Central memory CD8-positive, alpha-beta T cell (primary cell): ENCODE results near the gene PDXDC1.
A peak's percentile ranks its signal among the peaks of the same experiment; 100 is the strongest.
"Not testable (repeated sequence)": the region's sequence is repeated elsewhere in the genome, so short reads cannot be mapped to it uniquely, and the experiment has no call there.

Experiments used
- ATAC-seq: fragments of 150-1000 bp; cut with Tn5 transposase; replicated peaks from 2 replicates; pipeline ENCODE4 v1.10.0; 2022; ENCODE audit warnings: mild to moderate bottlenecking, moderate FRiP score, moderate number of reproducible peaks; ENCODE audit not compliant: poor library complexity, severe bottlenecking; ENCODE audit errors: extremely low read depth
- DNase-seq, 2 donors: peaks; one replicate each; pipeline ENCODE4 v3.0.0; 2021; ENCODE audit warnings: low spot score in 2 of 2
- H3K27ac Mint-ChIP-seq: one replicate; pipeline ENCODE4 v1.8.0; 2022; ENCODE audit warnings: low read depth, mild to moderate bottlenecking, moderate library complexity, mixed read lengths
- H3K27me3 Mint-ChIP-seq: one replicate; pipeline ENCODE4 v1.8.0; 2022; ENCODE audit warnings: mixed read lengths
- H3K36me3 Mint-ChIP-seq: one replicate; pipeline ENCODE4 v1.8.0; 2022; ENCODE audit warnings: mild to moderate bottlenecking, moderate library complexity, mixed read lengths; ENCODE audit not compliant: insufficient read depth
- H3K4me1 Mint-ChIP-seq: one replicate; pipeline ENCODE4 v1.8.0; 2022; ENCODE audit warnings: mixed read lengths
- H3K4me3 Mint-ChIP-seq: one replicate; pipeline ENCODE4 v1.8.0; 2022; ENCODE audit warnings: mild to moderate bottlenecking, moderate library complexity, mixed read lengths
- H3K9me3 Mint-ChIP-seq: one replicate; pipeline ENCODE4 v1.8.0; 2022; ENCODE audit warnings: mixed read lengths

PDXDC1 gene, protein sequence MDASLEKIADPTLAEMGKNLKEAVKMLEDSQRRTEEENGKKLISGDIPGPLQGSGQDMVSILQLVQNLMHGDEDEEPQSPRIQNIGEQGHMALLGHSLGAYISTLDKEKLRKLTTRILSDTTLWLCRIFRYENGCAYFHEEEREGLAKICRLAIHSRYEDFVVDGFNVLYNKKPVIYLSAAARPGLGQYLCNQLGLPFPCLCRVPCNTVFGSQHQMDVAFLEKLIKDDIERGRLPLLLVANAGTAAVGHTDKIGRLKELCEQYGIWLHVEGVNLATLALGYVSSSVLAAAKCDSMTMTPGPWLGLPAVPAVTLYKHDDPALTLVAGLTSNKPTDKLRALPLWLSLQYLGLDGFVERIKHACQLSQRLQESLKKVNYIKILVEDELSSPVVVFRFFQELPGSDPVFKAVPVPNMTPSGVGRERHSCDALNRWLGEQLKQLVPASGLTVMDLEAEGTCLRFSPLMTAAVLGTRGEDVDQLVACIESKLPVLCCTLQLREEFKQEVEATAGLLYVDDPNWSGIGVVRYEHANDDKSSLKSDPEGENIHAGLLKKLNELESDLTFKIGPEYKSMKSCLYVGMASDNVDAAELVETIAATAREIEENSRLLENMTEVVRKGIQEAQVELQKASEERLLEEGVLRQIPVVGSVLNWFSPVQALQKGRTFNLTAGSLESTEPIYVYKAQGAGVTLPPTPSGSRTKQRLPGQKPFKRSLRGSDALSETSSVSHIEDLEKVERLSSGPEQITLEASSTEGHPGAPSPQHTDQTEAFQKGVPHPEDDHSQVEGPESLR

DNA sequence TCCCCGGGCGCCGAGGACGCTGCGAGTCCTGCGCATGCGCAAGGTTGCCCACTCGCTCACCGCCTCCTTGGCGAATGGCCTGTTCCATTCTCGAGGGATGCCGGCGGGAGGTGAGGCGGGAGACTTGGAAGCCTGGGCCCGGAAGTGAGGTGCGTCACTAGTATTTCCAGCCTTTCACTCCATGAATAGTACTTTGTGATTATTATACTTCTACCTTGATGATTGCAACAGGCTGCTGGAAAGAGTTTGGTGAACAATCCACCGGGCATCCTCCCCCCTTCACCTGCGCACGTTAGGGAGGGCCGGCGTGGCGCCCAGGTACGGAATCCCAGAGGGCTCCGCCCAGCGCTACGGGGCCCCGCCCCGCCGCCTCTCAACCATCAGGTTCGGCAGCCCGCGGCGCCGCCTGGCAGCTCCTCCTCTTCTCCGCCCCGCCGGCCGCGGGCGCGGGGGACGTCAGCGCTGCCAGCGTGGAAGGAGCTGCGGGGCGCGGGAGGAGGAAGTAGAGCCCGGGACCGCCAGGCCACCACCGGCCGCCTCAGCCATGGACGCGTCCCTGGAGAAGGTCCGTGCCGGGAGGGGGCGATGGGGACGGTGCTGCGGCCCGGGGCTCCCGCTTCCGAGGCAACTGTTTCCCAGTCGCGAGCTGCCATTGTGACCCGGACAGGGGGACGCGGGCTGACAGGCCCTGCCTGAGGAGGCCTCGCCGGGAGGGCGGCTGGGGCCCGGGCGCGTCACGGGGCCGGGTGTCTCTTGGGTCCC, at the start of gene PDXDC1:
Gene PDXDC1 (plus strand): TSS at position 371 of the 762 bp plus-strand sequence. CDS start 174 bp downstream, at position 545.
- Mint-ChIP-seq H3K27ac (peak within 1 kb of the TSS; percentile 88), H3K4me3 (peak within 1 kb of the TSS; percentile 89), H3K4me1 (peaks cover 23% of the 10 kb centered on the region), H3K36me3 (peaks cover 12% of the 10 kb centered on the region)
- not testable (repeated sequence) for H3K27me3 Mint-ChIP-seq, H3K9me3 Mint-ChIP-seq
- DNase-seq (peak; percentile 99 to 100), ATAC-seq (peak; percentile 96)

DNA sequence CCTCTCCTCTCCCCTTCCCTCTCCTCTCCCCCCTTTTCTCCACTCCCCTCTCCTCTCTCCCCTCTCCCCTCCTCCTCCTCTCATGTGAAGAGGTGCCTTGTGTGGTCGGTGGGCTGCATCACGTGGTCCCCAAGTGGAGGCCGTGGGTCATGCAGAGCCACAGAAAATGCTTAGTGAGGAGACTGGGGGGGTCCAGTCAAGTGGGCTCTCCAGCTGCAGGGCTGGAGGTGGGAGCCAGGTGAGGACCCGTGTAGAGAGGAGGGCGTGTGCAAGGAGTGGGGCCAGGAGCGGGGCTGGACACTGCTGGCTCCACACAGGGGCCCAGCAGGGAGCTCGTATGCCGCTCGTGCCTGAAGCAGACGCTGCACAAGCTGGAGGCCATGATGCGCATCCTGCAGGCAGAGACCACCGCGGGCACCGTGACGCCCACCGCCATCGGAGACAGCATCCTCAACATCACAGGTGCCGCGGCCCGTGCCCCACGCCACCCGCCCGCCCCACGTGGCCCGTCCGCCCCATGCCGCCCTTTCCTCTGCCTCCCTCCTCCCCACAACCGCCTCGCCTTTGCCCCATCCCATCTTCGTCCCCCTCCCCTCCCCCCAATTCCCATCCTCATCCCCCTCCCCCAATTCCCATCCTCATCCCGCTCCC, 46.6 kb upstream of the PDXDC1 start:
- not testable (repeated sequence) for ATAC-seq, H3K9me3 Mint-ChIP-seq, H3K27ac Mint-ChIP-seq, DNase-seq, H3K36me3 Mint-ChIP-seq, H3K27me3 Mint-ChIP-seq, H3K4me1 Mint-ChIP-seq, H3K4me3 Mint-ChIP-seq

DNA sequence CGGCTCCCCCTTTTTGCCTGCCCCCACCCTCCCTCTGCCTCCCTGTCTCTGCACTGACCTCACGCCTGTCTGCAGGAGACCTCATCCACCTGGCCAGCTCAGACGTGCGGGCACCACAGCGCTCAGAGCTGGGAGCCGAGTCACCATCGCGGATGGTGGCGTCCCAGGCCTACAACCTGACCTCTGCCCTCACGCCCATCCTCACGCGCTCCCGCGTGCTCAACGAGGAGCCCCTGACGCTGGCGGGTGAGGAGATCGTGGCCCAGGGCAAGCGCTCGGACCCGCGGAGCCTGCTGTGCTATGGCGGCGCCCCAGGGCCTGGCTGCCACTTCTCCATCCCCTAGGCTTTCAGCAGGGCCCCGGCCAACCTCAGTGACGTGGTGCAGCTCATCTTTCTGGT, 45.6 kb upstream of the PDXDC1 start:
- ATAC-seq, H3K4me3 Mint-ChIP-seq, H3K36me3 Mint-ChIP-seq, H3K9me3 Mint-ChIP-seq, H3K27me3 Mint-ChIP-seq, DNase-seq, H3K27ac Mint-ChIP-seq, H3K4me1 Mint-ChIP-seq: not testable (repeated sequence)

DNA sequence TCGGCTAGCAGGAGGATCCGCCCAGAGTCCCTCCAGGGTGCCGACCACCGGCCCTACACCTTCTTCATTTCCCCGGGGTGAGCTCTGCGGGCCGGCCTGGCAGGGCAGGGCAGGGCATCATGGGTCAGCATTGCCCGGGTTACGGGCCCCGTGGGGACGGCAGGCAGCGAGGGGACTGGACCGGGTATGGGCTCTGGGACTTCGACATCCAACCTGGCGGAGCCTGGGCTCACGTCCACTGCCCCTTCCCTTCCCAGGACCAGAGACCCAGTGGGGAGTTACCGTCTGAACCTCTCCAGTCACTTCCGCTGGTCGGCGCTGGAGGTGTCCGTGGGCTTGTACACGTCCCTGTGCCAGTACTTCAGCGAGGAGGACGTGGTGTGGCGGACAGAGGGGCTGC, 44.6 kb upstream of the PDXDC1 start:
- not testable (repeated sequence) for DNase-seq, H3K4me3 Mint-ChIP-seq, H3K4me1 Mint-ChIP-seq, ATAC-seq, H3K9me3 Mint-ChIP-seq, H3K36me3 Mint-ChIP-seq, H3K27ac Mint-ChIP-seq, H3K27me3 Mint-ChIP-seq

- not testable (repeated sequence) for H3K4me1 Mint-ChIP-seq, H3K36me3 Mint-ChIP-seq, H3K27me3 Mint-ChIP-seq, H3K4me3 Mint-ChIP-seq, H3K9me3 Mint-ChIP-seq, ATAC-seq, H3K27ac Mint-ChIP-seq, DNase-seq
These were observed 43.9 kb upstream of the PDXDC1 start for GRCh38 chr16:14930971-14931370.

DNA sequence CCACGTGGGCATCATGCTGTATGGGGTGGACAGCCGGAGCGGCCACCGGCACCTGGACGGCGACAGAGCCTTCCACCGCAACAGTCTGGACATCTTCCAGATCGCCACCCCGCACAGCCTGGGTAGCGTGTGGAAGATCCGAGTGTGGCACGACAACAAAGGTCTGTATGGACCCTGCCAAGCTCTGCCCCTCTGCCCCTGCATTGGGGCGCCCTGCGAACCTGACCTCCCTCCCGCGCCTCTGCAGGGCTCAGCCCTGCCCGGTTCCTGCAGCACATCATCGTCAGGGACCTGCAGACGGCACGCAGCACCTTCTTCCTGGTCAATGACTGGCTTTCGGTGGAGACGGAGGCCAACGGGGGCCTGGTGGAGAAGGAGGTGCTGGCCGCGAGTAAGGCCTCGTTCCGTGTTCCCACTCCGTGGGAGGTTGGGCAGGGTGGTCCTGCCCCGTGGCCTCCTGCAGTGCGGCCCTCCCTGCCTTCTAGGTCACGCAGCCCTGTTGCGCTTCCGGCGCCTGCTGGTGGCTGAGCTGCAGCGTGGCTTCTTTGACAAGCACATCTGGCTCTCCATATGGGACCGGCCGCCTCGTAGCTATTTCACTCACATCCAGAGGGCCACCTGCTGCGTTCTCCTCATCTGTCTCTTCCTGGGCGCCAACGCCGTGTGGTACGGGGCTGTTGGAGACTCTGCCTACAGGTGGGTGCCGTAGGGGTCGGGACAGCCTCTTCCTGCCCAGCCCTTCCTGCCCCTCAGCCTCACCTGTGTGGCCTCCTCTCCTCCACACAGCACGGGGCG, 42.0 kb upstream of the PDXDC1 start:
- not testable (repeated sequence) for H3K36me3 Mint-ChIP-seq, H3K9me3 Mint-ChIP-seq, ATAC-seq, DNase-seq, H3K4me1 Mint-ChIP-seq, H3K27me3 Mint-ChIP-seq, H3K4me3 Mint-ChIP-seq, H3K27ac Mint-ChIP-seq

DNA sequence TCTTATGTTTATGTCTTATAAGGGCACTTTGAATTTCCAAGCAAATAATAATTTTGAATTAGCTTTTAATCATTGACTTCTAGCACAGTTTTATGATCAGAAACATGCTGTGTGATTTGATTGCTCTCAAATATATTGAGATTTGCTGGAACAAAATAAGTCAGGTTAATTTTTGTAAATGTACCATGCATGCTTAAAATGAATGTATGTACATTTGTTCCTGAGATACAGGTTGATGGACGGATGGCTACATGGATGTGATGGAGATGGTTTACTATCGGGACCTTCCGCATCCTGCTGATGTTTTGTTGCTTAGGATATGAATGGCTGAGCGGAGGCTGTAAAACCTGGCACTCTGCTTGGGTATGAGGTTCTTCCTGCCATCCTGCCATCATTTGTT, 37.7 kb upstream of the PDXDC1 start, which contains the start of gene NPIPA1:
Gene NPIPA1 (plus strand): TSS at position 301 of the 400 bp plus-strand sequence. CDS start 0 bp downstream, at position 301.
- not testable (repeated sequence) for H3K9me3 Mint-ChIP-seq, H3K36me3 Mint-ChIP-seq, H3K27ac Mint-ChIP-seq, H3K4me1 Mint-ChIP-seq, ATAC-seq, DNase-seq, H3K27me3 Mint-ChIP-seq, H3K4me3 Mint-ChIP-seq

DNA sequence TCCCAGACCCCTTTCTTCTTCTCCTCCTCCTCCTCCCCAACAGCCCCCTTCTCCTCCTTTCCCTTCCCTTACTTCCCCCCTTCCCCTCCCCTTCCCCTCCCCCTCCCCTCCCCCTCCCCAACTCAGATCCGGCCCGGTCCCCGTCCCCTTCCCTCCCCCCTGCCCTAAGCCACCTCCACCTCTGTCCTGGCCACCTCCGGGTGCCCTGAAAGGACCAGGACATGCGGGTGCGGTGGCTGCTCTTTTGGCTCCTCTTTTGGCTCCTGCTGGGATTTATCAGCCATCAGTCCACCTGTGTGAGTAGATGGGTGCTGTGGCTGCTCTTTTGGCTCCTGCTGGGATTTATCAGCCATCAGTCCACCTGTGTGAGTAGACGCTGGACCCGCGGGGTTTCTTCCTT, 36.8 kb upstream of the PDXDC1 start:
- H3K36me3 Mint-ChIP-seq, H3K4me1 Mint-ChIP-seq, ATAC-seq, H3K4me3 Mint-ChIP-seq, DNase-seq, H3K27ac Mint-ChIP-seq, H3K27me3 Mint-ChIP-seq, H3K9me3 Mint-ChIP-seq: not testable (repeated sequence)

DNA sequence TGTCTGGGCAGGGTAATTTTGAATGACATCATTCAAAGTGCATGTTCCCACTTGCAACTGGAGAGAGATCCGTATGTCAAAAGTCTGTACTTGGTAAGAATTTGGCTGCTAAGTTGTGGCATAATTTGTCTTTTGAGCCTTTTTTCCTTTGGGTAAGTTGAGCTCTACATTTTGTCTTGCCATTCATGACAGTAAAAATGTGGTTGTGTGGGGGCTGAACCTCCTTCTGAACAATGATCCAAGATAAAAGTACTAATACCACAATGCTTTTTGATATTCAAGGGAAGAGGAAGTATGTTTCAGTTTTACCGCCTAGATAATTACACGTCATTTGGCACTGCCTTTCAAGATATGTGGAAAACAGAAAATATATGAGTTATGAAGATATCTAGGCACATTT, 32.1 kb upstream of the PDXDC1 start:
- not testable (repeated sequence) for H3K9me3 Mint-ChIP-seq, H3K4me3 Mint-ChIP-seq, DNase-seq, H3K36me3 Mint-ChIP-seq, H3K27me3 Mint-ChIP-seq, H3K27ac Mint-ChIP-seq, ATAC-seq, H3K4me1 Mint-ChIP-seq

- Mint-ChIP-seq H3K27ac (no peak overlapping the region), H3K27me3 (peaks cover under 1% of the 10 kb centered on the region), H3K36me3 (no peaks in the 10 kb centered on the region), H3K9me3 (no peaks in the 10 kb centered on the region), H3K4me3 (no peak overlapping the region), H3K4me1 (no peaks in the 10 kb centered on the region)
- ATAC-seq = no peak
- DNase-seq = no peak
These were observed 19.1 kb upstream of the PDXDC1 start for GRCh38 chr16:14955546-14956231.

DNA sequence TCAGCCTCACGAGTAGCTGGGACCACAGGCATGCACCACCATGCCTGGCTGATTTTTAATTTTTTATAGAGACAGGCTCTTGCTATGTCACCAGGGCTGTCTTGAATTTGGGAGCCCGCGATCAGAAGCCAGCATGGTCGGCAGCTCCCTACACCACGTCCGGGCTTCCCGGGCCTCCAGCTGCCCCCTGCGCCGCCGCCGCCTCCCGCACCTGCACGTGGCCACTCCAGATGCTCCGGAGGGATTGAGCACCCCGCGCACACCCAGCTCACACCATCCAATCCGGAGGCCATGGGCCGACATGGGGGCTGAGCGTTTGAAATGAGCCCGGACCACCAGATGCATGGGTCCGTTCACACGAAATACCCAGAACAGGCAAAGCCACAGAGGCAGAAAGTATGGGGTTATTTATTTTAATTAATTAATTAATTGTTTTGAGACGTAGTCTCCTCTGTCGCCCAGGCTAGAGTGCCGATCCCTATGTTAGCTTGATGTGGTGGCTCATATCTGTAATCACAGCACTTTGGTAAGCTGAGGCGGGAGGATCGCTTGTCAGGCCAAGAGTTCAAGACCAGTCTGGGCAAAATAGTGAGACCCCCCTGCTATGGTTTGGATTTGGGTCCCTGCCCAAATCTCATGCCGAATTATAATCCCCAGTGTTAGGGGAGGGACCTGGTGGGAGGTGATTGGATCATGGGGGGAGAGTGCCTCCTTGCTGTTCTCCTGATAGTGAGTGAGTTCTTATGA, 17.1 kb upstream of the PDXDC1 start:
- ATAC-seq (no peak), DNase-seq (no peak)
- Mint-ChIP-seq H3K27ac (no peak overlapping the region), H3K9me3 (no peaks in the 10 kb centered on the region), H3K36me3 (no peaks in the 10 kb centered on the region), H3K4me3 (no peak overlapping the region), H3K4me1 (no peaks in the 10 kb centered on the region), H3K27me3 (peaks cover 17% of the 10 kb centered on the region)
